ENCODE data around the gene ASXL1. TPM values are rescaled to one million over a fixed set of nuclear protein-coding genes. Genes with fewer than 3 reads are reported as not detected.
"Not testable (repeated sequence)": the region's sequence is repeated elsewhere in the genome, so short reads cannot be mapped to it uniquely, and the experiment has no call there.

Gene ASXL1
- total RNA-seq, 1 donor = 68.8 TPM

- peaks cover 57% of the 10 kb centered on the region for H4K20me1 ChIP-seq (ENCODE audit: insufficient read depth, low read length)
These were observed 10.8 kb downstream of the ASXL1 start for GRCh38 chr20:32368925-32369324.

GRCh38 chr20:32370897-32371296 is 12.8 kb downstream of the ASXL1 start:
- peaks cover 11% of the 10 kb centered on the region for H3K4me1 ChIP-seq (ENCODE audit: insufficient read depth, low read length)
- peaks cover 94% of the 10 kb centered on the region for H3K79me2 ChIP-seq (ENCODE audit: insufficient read depth, low read length)
- no peak for TF ChIP-seq CTCF (IDR thresholded peaks at IDR 0.05; ENCODE audit: extremely low read depth, low read depth, low read length)
- peaks cover 41% of the 10 kb centered on the region for H4K20me1 ChIP-seq (ENCODE audit: insufficient read depth, low read length)
- H3K4me2 ChIP-seq (ENCODE audit: insufficient read depth, low read length) = no peak overlapping the region
- no peak overlapping the region for H3K4me3 ChIP-seq (ENCODE audit: insufficient read depth, low read length)
- no peaks in the 10 kb centered on the region for H3K27me3 ChIP-seq (ENCODE audit: insufficient read depth, low read length)
- H2AFZ ChIP-seq (ENCODE audit: low read length) = no peak overlapping the region
- no peak for DNase-seq (ENCODE audit: insufficient read length, low spot score, missing footprints)
- peaks cover 51% of the 10 kb centered on the region for H3K36me3 ChIP-seq (ENCODE audit: insufficient read depth, low read length)
- H3K9me3 ChIP-seq (ENCODE audit: low read depth, low read length) = no peaks in the 10 kb centered on the region
- no peak overlapping the region for H3K27ac ChIP-seq (ENCODE audit: low read depth, low read length)

More at GRCh38 chr20:32368925-32369324, 10.8 kb downstream of the ASXL1 start:
- Histone ChIP-seq H3K9me3 (ENCODE audit: low read depth, low read length) (no peaks in the 10 kb centered on the region), H3K27me3 (ENCODE audit: insufficient read depth, low read length) (no peaks in the 10 kb centered on the region), H3K4me2 (ENCODE audit: insufficient read depth, low read length) (no peak overlapping the region), H3K4me3 (ENCODE audit: insufficient read depth, low read length) (no peak overlapping the region), H3K4me1 (ENCODE audit: insufficient read depth, low read length) (peaks cover 11% of the 10 kb centered on the region), H3K27ac (ENCODE audit: low read depth, low read length) (no peak overlapping the region), H2AFZ (ENCODE audit: low read length) (no peak overlapping the region), H3K79me2 (ENCODE audit: insufficient read depth, low read length) (peaks cover 96% of the 10 kb centered on the region), H3K36me3 (ENCODE audit: insufficient read depth, low read length) (peaks cover 43% of the 10 kb centered on the region)
- DNase-seq (ENCODE audit: insufficient read length, low spot score, missing footprints) = no peak
- TF ChIP-seq CTCF (IDR thresholded peaks at IDR 0.05; ENCODE audit: extremely low read depth, low read depth, low read length) = no peak

GRCh38 chr20:32378461-32378860 is 20.3 kb downstream of the ASXL1 start:
- no peak overlapping the region for H3K27ac ChIP-seq (ENCODE audit: low read depth, low read length)
- H3K79me2 ChIP-seq (ENCODE audit: insufficient read depth, low read length) = peaks cover 73% of the 10 kb centered on the region
- H3K4me2 ChIP-seq (ENCODE audit: insufficient read depth, low read length) = no peak overlapping the region
- no peak for TF ChIP-seq CTCF (IDR thresholded peaks at IDR 0.05; ENCODE audit: extremely low read depth, low read depth, low read length)
- no peak overlapping the region for H2AFZ ChIP-seq (ENCODE audit: low read length)
- H3K4me1 ChIP-seq (ENCODE audit: insufficient read depth, low read length) = no peaks in the 10 kb centered on the region
- peaks cover 8% of the 10 kb centered on the region for H4K20me1 ChIP-seq (ENCODE audit: insufficient read depth, low read length)
- no peak overlapping the region for H3K4me3 ChIP-seq (ENCODE audit: insufficient read depth, low read length)
- H3K27me3 ChIP-seq (ENCODE audit: insufficient read depth, low read length) = no peaks in the 10 kb centered on the region
- peaks cover 27% of the 10 kb centered on the region for H3K36me3 ChIP-seq (ENCODE audit: insufficient read depth, low read length)
- DNase-seq (ENCODE audit: insufficient read length, low spot score, missing footprints) = no peak
- no peaks in the 10 kb centered on the region for H3K9me3 ChIP-seq (ENCODE audit: low read depth, low read length)

GRCh38 chr20:32380037-32380436 is 21.9 kb downstream of the ASXL1 start:
- not testable (repeated sequence) for H3K27ac ChIP-seq (ENCODE audit: low read depth, low read length); DNase-seq (ENCODE audit: insufficient read length, low spot score, missing footprints); H2AFZ ChIP-seq (ENCODE audit: low read length); H3K27me3 ChIP-seq (ENCODE audit: insufficient read depth, low read length); H3K9me3 ChIP-seq (ENCODE audit: low read depth, low read length); H3K4me1 ChIP-seq (ENCODE audit: insufficient read depth, low read length); H3K4me3 ChIP-seq (ENCODE audit: insufficient read depth, low read length); H3K4me2 ChIP-seq (ENCODE audit: insufficient read depth, low read length)
- Histone ChIP-seq H3K79me2 (ENCODE audit: insufficient read depth, low read length) (peaks cover 76% of the 10 kb centered on the region), H3K36me3 (ENCODE audit: insufficient read depth, low read length) (peaks cover 18% of the 10 kb centered on the region), H4K20me1 (ENCODE audit: insufficient read depth, low read length) (peaks cover 15% of the 10 kb centered on the region)

Data from osteoblast (primary cell).